HepG2 (cell line): ENCODE data around the gene TTLL11. TPM values are rescaled to one million over a fixed set of nuclear protein-coding genes. Genes with fewer than 3 reads are reported as not detected.

Source experiments
- AGO1 ChIP-seq: fragments of 200-400 bp; formaldehyde crosslinking; IDR thresholded peaks from 2 replicates; pipeline ENCODE4 v1.6.1; 2017; ENCODE audit warnings: mild to moderate bottlenecking, low read depth, low read length, moderate library complexity; ENCODE audit not compliant: poor library complexity, severe bottlenecking
- CREM ChIP-seq, 2 experiments: sonication (generic) in 1 of 2; formaldehyde crosslinking in 1 of 2; IDR thresholded peaks; 2 replicates each; pipeline versions ENCODE4 v1.4.0 to v1.6.1; 2016 to 2020; ENCODE audit warnings: antibody characterized with exemption in 1 of 2, mild to moderate bottlenecking in 1 of 2, missing genetic modification reagents in 1 of 2
- DDIT3 ChIP-seq: sonication (generic); formaldehyde crosslinking; IDR thresholded peaks from 2 replicates; pipeline ENCODE4 v1.4.0; 2020; ENCODE audit warnings: mild to moderate bottlenecking, missing genetic modification reagents
- FOXO1 ChIP-seq: sonication (generic); formaldehyde crosslinking; IDR thresholded peaks from 2 replicates; pipeline ENCODE4 v1.4.0; 2020; ENCODE audit warnings: missing genetic modification reagents
- HNF1A ChIP-seq, 2 experiments: sonication (generic) in 1 of 2; formaldehyde crosslinking in 1 of 2; IDR thresholded peaks; 2 replicates each; pipeline versions ENCODE4 v1.4.0 to v1.6.1; 2016 to 2020; ENCODE audit warnings: borderline replicate concordance in 1 of 2, low read depth in 1 of 2, mild to moderate bottlenecking in 1 of 2, missing genetic modification reagents in 1 of 2
- MXI1 ChIP-seq: IDR thresholded peaks from 3 replicates; pipeline ENCODE4 v1.6.1; 2012; ENCODE audit warnings: low read depth, low read length, inconsistent platforms, borderline replicate concordance
- SP2 ChIP-seq: sonication (generic); formaldehyde crosslinking; IDR thresholded peaks from 2 replicates; pipeline ENCODE4 v1.5.1; 2020; ENCODE audit warnings: mild to moderate bottlenecking, missing genetic modification reagents
- TIGD3 ChIP-seq: sonication (generic); formaldehyde crosslinking; IDR thresholded peaks from 2 replicates; pipeline ENCODE4 v1.5.1; 2020; ENCODE audit warnings: mild to moderate bottlenecking, missing genetic modification reagents, borderline replicate concordance
- ZIK1 ChIP-seq: sonication (generic); formaldehyde crosslinking; IDR thresholded peaks from 2 replicates; pipeline ENCODE4 v1.5.0; 2020; ENCODE audit warnings: mild to moderate bottlenecking, low read depth, missing genetic modification reagents, borderline replicate concordance
- ZNF224 ChIP-seq: sonication (generic); formaldehyde crosslinking; IDR thresholded peaks from 2 replicates; pipeline ENCODE4 v1.5.0; 2020; ENCODE audit warnings: mild to moderate bottlenecking, missing genetic modification reagents
- ZNF280B ChIP-seq: sonication (generic); formaldehyde crosslinking; IDR thresholded peaks from 2 replicates; pipeline ENCODE4 v1.5.0; 2020; ENCODE audit warnings: missing genetic modification reagents, mild to moderate bottlenecking, borderline replicate concordance
- ZNF598 ChIP-seq: sonication (generic); formaldehyde crosslinking; IDR thresholded peaks from 2 replicates; pipeline ENCODE4 v1.5.1; 2020; ENCODE audit warnings: mild to moderate bottlenecking, missing genetic modification reagents, borderline replicate concordance
- polyA plus RNA-seq, 8 experiments: library from polyadenylated mRNA; depleted of rRNA in 3 of 8; stranded (reverse) in 7 of 8; unstranded in 1 of 8; fragments of >200 nt; fragmentation: Illumina TruSeq in 4 of 8; extraction: Trizol in 4 of 8; gene quantifications; 2 replicates each; pipeline versions ENCODE4 v1.2.1 to v1.2.3, GENCODE V29; 2011 to 2016; ENCODE audit warnings: low read depth in 4 of 8, missing spikeins in 1 of 8, mixed read lengths in 1 of 8; ENCODE audit not compliant: insufficient read depth in 1 of 8
- total RNA-seq, 5 experiments: library from RNA; depleted of rRNA; stranded (reverse); fragments of >200 nt; fragmentation: Illumina TruSeq; extraction: Trizol; gene quantifications; 2 replicates each; pipeline ENCODE4 v1.2.3, GENCODE V29; 2016; ENCODE audit warnings: low read depth in 1 of 5
- TF ChIP-seq, protein P1 (sequence below): sonication (generic); formaldehyde crosslinking; IDR thresholded peaks from 2 replicates; pipeline ENCODE4 v1.4.0; 2020; ENCODE audit warnings: missing genetic modification reagents, borderline replicate concordance

The TTLL11 gene
- total and polyA plus RNA-seq, 2 of the 13 experiments (the other 11 are each of a cell fraction or from before 2014, with no cell fraction given) = 4.5 to 5.2 TPM

DNA sequence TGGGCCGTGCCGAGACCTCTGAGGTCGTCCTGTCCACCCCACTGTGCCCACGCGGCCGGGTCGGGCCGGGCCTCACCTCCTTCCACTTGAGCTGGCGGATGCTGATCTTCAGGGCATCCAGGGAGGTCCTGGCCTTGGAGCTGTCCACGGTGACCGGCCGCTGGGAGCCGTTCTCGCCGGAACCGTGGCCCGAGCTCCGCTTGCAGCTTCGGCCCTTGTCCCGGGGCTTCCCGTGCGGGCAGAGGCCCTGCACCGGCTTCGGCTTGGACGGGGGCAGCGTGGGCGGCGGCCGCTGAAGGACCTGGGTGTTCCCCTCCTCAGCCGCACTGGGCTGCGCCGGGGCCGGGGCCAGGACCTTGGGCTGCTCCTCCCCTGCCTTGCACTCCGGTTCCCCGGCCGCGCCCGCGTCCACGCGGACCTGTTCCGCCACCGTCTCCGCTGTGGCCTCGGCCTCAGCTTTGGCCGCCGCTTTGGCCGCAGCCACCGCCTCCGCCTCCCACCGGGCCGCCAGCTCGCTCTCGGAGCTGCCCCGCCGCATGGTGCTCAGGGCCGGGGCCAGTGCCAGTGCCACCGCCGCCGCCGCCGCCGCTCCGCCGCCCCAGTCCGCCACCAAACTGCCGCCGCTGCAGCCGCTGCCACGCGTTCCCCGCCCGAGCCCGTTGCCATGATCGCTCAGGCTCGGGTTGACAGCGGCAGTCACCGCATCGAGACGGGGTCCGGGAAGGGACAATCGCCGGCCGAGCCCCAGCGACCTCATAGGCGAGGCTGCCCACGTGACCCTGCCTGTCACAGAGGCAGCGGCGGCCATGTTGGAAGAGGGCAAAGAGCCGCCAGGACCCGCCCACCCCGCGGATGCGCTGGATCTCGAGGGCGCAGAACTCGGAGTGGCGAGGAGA lies at the start of gene TTLL11 (continued):
- peak; percentile 89 for TF ChIP-seq CREM (IDR thresholded peaks at IDR 0.05)
- TF ChIP-seq CREM (CRISPR knock-in tag; IDR thresholded peaks at IDR 0.05) = peak; percentile 43; the same call in 1 of the 2 replicates
- TF ChIP-seq ZNF280B (CRISPR knock-in tag) = no peak; the same call in 1 of the 2 replicates
- no peak for TF ChIP-seq DDIT3
- TF ChIP-seq AGO1 = peak; percentile 27
- no peak for TF ChIP-seq TIGD3
- no peak for TF ChIP-seq ZNF224 (CRISPR knock-in tag)
- no peak; the same call in 1 of the 2 replicates for TF ChIP-seq ZNF598 (CRISPR knock-in tag)
- TF ChIP-seq HNF1A (IDR thresholded peaks at IDR 0.05; ENCODE audit: low read depth) = no peak
- peak; percentile 76 for TF ChIP-seq HNF1A (CRISPR knock-in tag; IDR thresholded peaks at IDR 0.05; ENCODE audit: borderline replicate concordance)
- peak; percentile 98 for TF ChIP-seq MXI1
- TF ChIP-seq, protein P1, sequence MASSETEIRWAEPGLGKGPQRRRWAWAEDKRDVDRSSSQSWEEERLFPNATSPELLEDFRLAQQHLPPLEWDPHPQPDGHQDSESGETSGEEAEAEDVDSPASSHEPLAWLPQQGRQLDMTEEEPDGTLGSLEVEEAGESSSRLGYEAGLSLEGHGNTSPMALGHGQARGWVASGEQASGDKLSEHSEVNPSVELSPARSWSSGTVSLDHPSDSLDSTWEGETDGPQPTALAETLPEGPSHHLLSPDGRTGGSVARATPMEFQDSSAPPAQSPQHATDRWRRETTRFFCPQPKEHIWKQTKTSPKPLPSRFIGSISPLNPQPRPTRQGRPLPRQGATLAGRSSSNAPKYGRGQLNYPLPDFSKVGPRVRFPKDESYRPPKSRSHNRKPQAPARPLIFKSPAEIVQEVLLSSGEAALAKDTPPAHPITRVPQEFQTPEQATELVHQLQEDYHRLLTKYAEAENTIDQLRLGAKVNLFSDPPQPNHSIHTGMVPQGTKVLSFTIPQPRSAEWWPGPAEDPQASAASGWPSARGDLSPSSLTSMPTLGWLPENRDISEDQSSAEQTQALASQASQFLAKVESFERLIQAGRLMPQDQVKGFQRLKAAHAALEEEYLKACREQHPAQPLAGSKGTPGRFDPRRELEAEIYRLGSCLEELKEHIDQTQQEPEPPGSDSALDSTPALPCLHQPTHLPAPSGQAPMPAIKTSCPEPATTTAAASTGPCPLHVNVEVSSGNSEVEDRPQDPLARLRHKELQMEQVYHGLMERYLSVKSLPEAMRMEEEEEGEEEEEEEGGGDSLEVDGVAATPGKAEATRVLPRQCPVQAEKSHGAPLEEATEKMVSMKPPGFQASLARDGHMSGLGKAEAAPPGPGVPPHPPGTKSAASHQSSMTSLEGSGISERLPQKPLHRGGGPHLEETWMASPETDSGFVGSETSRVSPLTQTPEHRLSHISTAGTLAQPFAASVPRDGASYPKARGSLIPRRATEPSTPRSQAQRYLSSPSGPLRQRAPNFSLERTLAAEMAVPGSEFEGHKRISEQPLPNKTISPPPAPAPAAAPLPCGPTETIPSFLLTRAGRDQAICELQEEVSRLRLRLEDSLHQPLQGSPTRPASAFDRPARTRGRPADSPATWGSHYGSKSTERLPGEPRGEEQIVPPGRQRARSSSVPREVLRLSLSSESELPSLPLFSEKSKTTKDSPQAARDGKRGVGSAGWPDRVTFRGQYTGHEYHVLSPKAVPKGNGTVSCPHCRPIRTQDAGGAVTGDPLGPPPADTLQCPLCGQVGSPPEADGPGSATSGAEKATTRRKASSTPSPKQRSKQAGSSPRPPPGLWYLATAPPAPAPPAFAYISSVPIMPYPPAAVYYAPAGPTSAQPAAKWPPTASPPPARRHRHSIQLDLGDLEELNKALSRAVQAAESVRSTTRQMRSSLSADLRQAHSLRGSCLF (CRISPR knock-in tag) = peak; percentile 49; the same call in 1 of the 2 replicates
- TF ChIP-seq SP2 = peak; percentile 61
- TF ChIP-seq FOXO1 (CRISPR knock-in tag) = peak; percentile 54
- TF ChIP-seq ZIK1 (CRISPR knock-in tag) = no peak
